SK-N-SH (cell line): ENCODE measurements around the gene FAM177A1.

ENCODE experiments used
- CTCF ChIP-seq: fragments of 200-600 bp; sonication (generic); IDR thresholded peaks from 2 replicates; pipeline ENCODE4 v1.6.1; 2017; ENCODE audit warnings: antibody characterized with exemption, mild to moderate bottlenecking, moderate library complexity
- MXI1 ChIP-seq: IDR thresholded peaks from 2 replicates; pipeline ENCODE4 v1.6.1; 2012; ENCODE audit warnings: mild to moderate bottlenecking, low read depth, low read length, improper control_type of control experiment
- PBX3 ChIP-seq: IDR thresholded peaks from 2 replicates; pipeline ENCODE4; 2012
- POLR2AphosphoS5 ChIP-seq: IDR thresholded peaks from 2 replicates; pipeline ENCODE4 v1.6.1; 2012; ENCODE audit warnings: low read depth, low read length
- RAD21 ChIP-seq: IDR thresholded peaks from 2 replicates; pipeline ENCODE4 v1.6.1; 2012; ENCODE audit warnings: mild to moderate bottlenecking, low read length
- TEAD4 ChIP-seq: IDR thresholded peaks from 2 replicates; pipeline ENCODE4 v1.4.0; 2012; ENCODE audit warnings: mild to moderate bottlenecking, borderline replicate concordance; ENCODE audit not compliant: insufficient read depth
- YY1 ChIP-seq: IDR thresholded peaks from 2 replicates; pipeline ENCODE4 v1.4.0; 2012; ENCODE audit warnings: low read depth, mild to moderate bottlenecking

DNA sequence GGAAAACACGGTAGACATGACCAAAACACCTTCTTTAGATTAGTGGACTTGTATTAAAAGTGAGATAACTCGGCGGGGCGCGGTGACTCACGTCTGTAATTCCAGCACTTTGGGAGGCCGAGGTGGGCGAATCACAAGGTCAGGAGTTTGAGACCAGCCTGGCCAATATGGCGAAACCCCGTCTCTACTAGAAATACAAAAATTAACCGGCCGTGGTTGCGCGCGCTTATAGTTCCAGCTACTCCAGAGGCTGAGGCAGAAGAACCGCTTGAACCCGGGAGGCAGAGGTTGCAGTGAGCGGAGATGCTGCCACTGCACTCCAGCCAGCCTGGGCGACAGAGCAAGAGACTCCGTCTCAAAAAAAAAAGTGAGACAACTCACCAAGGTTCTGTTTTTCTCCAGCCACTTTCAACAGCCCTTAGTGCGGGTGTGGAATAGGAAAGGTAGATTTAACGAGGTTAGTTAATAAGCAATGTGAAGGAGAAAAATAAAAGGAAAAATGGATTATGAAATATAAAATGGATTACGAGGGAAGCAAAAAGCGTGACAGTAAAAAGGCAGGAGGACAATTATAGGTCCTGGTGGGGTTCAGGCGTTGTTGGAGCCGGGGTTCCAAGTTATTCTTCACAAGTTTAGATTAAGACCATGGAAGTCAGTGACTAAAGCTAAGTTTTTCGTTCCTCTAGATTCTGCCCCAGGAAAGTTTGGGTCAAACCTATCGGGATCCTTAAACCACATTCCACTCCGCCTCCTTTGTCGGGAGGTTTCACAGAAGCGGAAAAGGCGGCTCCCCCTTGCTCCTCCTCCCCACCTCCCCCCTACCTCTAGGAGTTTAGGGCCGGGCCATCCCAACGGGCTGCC is 75.2 kb downstream of the FAM177A1 start:
- TF ChIP-seq CTCF (no peak), MXI1 (no peak), YY1 (peak; percentile 30; the same call in 1 of the 2 replicates), POLR2AphosphoS5 (peak; percentile 86), RAD21 (no peak), TEAD4 (no peak), PBX3 (no peak)
